WERI-Rb-1 (cell line): ENCODE data around the gene ING4.

Source experiments
- DNase-seq: peaks from one replicate; pipeline ENCODE4 v3.0.0-alpha.2; 2020
- H3K27ac ChIP-seq: fragments of 250-450 bp; sonication (Bioruptor Pico); 2 replicates; pipeline ENCODE4 v1.5.1; 2020; ENCODE audit warnings: mild to moderate bottlenecking, moderate library complexity
- H3K27me3 ChIP-seq: fragments of 250-450 bp; sonication (Bioruptor Pico); 2 replicates; pipeline ENCODE4 v1.5.1; 2021; ENCODE audit warnings: mild to moderate bottlenecking, low read depth, moderate library complexity; ENCODE audit not compliant: insufficient read depth, severe bottlenecking
- H3K36me3 ChIP-seq: fragments of 250-450 bp; sonication (Bioruptor Pico); 2 replicates; pipeline ENCODE4 v1.5.1; 2020; ENCODE audit warnings: mild to moderate bottlenecking, moderate library complexity
- H3K4me3 ChIP-seq: 2 replicates; pipeline ENCODE4 v1.5.1; 2011; ENCODE audit warnings: low read depth, mild to moderate bottlenecking, control low read depth, low read length
- H3K9me3 ChIP-seq: fragments of 250-450 bp; sonication (Bioruptor Pico); 2 replicates; pipeline ENCODE4 v1.5.1; 2021; ENCODE audit warnings: mild to moderate bottlenecking, moderate library complexity; ENCODE audit not compliant: severe bottlenecking
- CTCF ChIP-seq: IDR thresholded peaks from 2 replicates; pipeline ENCODE4 v1.5.1; 2011; ENCODE audit warnings: low read depth, mild to moderate bottlenecking, control low read depth, inconsistent platforms, low read length

The ING4 gene

DNA sequence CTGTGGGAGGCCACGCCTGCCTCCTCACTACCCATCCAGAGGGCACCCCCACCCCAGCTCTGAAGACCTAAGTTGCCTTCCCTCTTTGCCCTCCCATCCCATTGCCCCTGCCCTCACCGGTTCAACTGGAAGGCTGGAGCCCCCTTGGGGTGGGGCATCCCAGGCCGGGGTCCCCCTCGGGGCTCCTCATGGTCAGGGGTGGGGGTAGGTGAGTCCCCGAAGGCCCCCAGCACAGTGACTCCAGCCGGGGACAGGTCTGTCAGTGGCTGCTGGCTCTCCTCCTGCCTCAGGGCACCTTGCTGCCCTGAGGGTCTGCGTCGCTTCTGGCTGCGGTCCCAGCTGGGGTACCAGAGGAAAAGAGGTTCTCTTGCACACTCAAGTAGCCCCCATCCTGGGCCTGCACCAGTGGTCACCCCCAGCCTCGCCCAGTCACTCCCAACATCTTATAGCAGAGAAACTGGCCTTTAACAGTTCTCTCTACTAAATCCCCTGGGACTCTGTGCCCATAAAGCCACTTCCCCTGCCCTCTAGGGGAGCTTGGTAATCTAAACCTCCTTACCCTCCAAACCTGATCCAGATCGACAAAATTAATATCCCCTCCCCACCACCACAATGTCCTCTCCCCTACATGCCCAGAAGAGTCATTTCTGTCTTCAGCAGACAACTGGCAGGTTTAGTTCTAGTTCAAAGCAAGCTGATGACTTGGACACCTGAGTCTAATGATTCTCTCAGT is 32.6 kb upstream of the ING4 start:
- H3K9me3 ChIP-seq = no peaks in the 10 kb centered on the region
- DNase-seq = no peak
- no peak overlapping the region for H3K27ac ChIP-seq
- no peak for TF ChIP-seq CTCF
- H3K36me3 ChIP-seq = peaks cover 3% of the 10 kb centered on the region
- no peak overlapping the region for H3K4me3 ChIP-seq
- H3K27me3 ChIP-seq = no peaks in the 10 kb centered on the region

DNA sequence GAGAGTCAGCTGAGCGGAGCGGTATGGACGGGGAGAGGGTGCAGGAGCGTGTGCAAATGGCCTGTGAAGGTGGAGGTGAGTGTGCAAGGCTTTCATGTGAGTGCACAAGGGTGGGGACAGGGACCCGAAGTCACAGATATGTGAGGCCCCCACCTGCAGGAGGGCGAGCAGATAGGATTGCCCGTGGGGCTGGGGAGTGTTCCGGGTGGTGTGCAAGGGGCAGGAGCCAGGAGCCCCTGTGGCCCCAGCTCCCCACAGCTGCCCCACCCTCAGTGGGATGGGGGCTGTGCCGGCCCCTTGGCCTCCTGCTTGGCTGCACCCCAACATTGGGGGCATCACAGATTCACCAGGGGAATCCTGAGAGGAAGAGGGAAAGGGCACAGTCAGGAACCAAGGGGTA is 31.8 kb upstream of the ING4 start:
- H3K27me3 ChIP-seq = no peaks in the 10 kb centered on the region
- no peak overlapping the region for H3K4me3 ChIP-seq
- H3K36me3 ChIP-seq = peaks cover 3% of the 10 kb centered on the region
- no peak for DNase-seq
- TF ChIP-seq CTCF = no peak
- no peak overlapping the region for H3K27ac ChIP-seq
- no peaks in the 10 kb centered on the region for H3K9me3 ChIP-seq

GRCh38 chr12:6693832-6694355 is 31.0 kb upstream of the ING4 start:
- Histone ChIP-seq H3K27me3 (no peaks in the 10 kb centered on the region), H3K36me3 (peaks cover 6% of the 10 kb centered on the region), H3K27ac (no peak overlapping the region), H3K4me3 (no peak overlapping the region), H3K9me3 (no peaks in the 10 kb centered on the region)
- TF ChIP-seq CTCF = no peak
- no peak for DNase-seq

- no peak for DNase-seq
- no peak for TF ChIP-seq CTCF
- H3K9me3 ChIP-seq = no peaks in the 10 kb centered on the region
- H3K4me3 ChIP-seq = no peak overlapping the region
- peaks cover 8% of the 10 kb centered on the region for H3K36me3 ChIP-seq
- no peak overlapping the region for H3K27ac ChIP-seq
- no peaks in the 10 kb centered on the region for H3K27me3 ChIP-seq
These were observed 30.0 kb upstream of the ING4 start for GRCh38 chr12:6692888-6693287.

GRCh38 chr12:6691473-6691872 is 28.6 kb upstream of the ING4 start:
- Histone ChIP-seq H3K36me3 (peaks cover 15% of the 10 kb centered on the region), H3K27ac (no peak overlapping the region), H3K27me3 (no peaks in the 10 kb centered on the region), H3K4me3 (no peak overlapping the region), H3K9me3 (no peaks in the 10 kb centered on the region)
- TF ChIP-seq CTCF = no peak
- no peak for DNase-seq
